Stimulated activated CD8-positive, alpha-beta memory T cell treated with anti-CD3 and anti-CD28 coated beads, Interleukin-2, amount 100 ng/mL, for 1 hour (primary cell): ENCODE measurements around the gene PRSS21.

Source experiments
- DNase-seq, 2 donors: peaks; one replicate each; pipeline ENCODE4 v3.0.0-alpha.2; 2020; ENCODE audit warnings: low read depth in 2 of 2

PRSS21 gene

DNA sequence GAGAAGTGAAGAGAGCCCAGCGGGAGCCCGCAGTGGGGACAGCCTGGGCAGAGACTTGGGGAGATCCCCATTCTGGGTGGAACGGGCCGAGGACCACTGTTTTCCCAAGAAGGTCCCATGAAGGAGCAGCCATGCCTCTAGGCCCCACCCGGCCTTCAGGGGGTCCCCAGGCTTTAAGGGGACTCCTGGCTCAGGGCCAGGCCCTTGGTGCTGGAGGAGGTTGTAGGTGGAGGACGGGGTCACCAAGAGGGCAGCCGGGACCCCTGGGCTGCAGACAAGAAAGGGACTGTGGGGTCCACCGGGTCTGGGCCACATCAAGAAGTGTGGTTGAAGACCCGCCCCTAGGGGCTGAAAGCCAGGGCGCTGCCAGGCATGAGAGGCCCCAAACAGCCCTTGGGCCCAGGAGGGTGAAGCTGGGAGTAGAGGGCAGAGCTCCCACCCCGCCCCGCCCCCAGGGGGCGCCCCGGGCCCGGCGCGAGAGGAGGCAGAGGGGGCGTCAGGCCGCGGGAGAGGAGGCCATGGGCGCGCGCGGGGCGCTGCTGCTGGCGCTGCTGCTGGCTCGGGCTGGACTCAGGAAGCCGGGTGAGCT is at the start of gene PRSS21:
Gene PRSS21 (plus strand): TSS at position 487 of the 589 bp plus-strand sequence. CDS start 32 bp downstream, at position 519.
- peak in 1 of 2 donors; percentile 8 for DNase-seq

- DNase-seq, result no peak
These were observed 49.1 kb upstream of the PRSS21 start for GRCh38 chr16:2767891-2768290.

DNA sequence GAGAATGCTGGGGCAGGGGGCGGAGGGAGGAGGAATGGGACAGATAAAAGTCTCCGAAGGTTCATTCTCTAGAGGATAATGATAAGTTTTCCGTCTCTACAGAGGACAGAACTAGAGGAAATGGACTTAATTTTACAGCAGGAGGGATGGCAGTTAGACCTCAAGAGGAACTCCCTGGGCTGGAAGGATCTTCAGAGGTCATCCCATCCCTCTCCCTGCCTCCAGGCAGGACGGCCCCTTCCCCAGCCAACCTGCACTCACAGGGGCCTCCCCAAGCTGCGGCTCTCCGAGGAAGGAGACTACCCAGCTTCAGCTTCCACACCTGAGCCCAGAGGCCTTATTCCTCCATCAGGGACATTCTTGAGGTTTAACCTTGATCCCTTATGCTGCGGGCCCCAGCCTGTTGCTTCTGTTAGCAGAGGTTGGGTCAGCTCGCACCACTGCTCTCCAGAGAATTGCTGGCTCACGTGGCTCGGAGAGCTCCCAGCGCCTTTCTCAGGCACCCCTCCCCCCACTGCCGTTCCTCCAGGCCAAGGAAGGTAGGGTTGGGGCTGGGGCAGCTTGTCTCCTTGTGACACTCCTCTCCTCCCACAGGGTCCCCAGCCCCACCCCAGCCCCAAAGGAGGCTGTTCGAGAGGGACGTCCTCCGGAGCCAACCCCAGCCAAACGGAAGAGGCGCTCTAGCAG is 48.5 kb upstream of the PRSS21 start:
- DNase-seq, result no peak

DNA sequence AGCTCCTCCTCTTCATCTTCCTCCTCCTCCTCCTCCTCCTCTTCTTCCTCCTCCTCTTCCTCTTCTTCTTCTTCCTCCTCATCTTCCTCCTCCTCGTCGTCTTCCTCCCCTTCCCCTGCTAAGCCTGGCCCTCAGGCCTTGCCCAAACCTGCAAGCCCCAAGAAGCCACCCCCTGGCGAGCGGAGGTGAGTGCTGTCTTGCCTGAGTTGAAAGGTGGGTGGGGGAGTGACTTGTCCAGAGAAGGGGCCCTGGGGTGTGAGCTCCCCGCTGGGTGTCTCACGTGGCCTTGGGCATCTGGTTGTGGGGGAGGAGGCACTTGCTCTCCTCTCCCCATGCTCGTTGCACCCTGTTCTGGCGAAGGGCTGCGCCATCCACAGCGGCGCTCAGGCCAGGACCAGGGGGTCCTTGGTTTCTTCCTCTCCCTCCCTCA is 47.9 kb upstream of the PRSS21 start:
- no peak for DNase-seq

GRCh38 chr16:2769675-2770056 is 47.4 kb upstream of the PRSS21 start:
- DNase-seq, result no peak

- no peak for DNase-seq
These were observed 46.7 kb upstream of the PRSS21 start for GRCh38 chr16:2770057-2770951.

- DNase-seq, result no peak
These were observed 45.3 kb upstream of the PRSS21 start for GRCh38 chr16:2771496-2772402.

GRCh38 chr16:2773188-2773968 is 43.7 kb upstream of the PRSS21 start:
- DNase-seq, result no peak

DNA sequence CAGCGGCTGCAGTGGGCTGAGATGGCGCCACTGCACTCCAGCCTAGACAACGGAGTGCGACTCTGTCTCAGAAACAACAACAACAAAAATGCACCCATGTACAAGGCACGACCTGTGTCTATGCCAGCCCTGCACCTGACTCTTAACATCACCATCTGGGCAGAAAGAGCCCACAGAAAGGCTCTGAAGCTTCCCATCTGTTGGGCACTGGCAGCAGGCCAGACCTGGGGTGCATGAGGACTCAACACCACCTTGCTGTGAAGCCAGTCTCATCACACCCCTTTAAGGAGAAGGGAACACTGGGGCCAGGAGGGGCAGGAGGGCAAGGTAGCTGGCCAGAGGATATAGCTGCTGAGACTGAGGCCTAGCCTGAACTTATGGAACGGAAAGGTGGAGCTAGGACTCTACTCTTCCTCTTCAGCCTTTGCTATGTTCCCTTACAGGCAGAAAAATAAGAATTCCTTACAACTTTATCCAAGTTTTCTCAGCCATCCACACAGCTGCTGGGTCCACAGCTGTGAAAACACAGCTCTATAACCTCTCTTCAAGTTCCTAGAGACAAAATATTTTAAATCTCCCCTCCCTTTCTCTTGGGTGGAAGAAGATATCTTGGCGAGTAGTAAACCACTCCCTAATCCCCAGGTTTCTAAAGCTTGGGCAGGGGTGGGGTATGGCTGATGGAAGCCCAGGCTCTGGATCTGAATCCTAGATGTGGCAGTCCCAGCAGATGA is 42.7 kb upstream of the PRSS21 start:
- DNase-seq, result no peak

DNA sequence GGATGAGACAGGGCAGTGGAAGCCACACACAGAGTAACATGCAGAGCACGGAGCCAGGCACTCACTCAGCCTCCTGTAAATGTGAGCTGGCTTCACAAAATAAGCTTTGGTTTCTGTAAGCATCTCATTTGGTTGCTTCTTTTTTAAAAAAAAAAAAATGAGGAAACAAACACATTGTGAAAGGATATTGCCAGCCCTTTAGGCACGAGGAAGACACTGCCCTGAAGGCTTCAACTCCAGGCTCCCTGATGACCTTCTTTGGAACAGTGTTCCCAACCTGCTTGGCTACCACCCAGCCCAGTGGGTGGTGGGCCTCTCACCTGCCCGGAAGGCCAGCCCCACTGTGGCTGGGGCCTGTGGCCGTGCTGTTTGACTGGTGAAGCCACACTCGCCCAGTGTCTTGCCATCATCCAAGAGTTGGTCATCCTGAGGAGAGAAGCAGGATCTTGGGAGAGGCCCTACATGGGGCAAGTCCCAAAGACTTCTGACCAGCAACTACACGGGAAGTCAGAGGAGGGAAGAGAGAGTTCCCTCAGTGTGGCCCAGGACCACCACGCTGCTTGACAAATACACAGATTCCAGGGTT is 41.8 kb upstream of the PRSS21 start:
- no peak for DNase-seq

- DNase-seq, result no peak
These were observed 41.1 kb upstream of the PRSS21 start for GRCh38 chr16:2775765-2776499.

DNA sequence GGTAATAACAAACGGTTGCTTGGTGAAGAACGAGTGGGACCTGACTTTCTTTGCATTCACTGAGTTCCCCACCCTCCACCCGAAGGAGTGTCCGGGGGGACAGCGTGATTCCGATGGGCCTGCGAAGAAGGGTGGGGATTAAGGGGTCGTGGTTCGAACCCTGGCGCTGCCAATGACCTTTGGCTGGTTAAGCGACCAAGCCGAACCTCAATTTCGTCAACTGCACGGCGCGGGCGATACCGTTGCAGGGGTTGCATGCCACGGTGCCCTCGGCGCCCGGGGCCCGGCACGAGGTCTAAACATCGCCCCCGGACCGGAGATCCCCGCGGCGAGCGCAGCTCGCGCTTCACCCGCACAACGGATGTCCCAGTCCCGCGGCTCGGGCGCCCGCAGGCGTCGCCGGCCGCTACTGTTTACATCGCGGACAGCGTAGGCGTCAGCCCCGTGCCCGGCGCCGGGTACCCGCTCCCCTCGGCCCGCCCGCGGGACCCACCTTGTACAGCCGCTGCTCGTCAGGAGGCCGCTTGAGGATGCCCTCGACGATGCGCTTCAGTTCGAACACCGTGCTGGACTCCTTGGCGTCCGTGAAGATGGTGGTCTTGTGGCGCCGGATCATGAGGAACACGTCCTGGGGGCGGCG is 40.4 kb upstream of the PRSS21 start:
- no peak for DNase-seq

DNA sequence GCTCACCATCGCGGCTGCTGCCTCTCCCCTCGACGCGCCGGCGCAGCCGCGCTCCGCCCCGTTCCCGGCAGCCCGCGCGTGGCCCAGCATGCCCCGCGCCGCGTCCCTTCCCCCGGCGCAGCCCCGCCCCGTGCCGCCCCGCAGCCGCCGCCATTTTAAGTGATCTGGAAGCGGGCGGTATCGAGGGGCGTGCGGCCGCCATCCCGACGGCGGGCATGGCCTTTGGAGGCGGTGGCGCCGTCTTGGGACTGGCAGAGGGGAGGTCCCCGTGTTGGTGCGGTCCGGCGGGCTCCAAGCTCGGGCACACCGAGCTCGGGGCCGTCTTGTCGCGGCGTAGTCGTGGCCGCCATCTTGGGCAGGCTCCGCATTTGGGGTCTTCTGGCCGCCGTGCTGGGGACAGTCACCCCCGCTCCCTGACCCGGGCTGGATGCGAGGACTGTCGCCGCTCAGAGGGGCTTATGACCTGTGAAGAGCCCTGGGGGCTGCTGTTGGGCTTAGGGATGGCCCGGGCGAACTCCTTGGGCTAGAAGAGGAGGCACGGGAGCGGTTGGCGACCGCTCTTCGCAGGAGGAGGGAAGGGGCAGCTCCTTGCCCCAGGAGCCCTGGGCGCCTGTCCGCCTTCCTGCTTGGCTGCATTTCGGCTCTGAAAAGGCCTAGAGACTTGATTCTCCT is 39.7 kb upstream of the PRSS21 start, which contains the start of gene ELOB:
Gene ELOB (minus strand): TSS at position 50 of the 672 bp plus-strand sequence. CDS start 41 bp downstream, at position 9.
- peak; percentile 80 to 82 for DNase-seq

GRCh38 chr16:2777903-2778629 is 39.0 kb upstream of the PRSS21 start:
- DNase-seq, result no peak

GRCh38 chr16:2778630-2778958 is 38.4 kb upstream of the PRSS21 start:
- no peak for DNase-seq

DNA sequence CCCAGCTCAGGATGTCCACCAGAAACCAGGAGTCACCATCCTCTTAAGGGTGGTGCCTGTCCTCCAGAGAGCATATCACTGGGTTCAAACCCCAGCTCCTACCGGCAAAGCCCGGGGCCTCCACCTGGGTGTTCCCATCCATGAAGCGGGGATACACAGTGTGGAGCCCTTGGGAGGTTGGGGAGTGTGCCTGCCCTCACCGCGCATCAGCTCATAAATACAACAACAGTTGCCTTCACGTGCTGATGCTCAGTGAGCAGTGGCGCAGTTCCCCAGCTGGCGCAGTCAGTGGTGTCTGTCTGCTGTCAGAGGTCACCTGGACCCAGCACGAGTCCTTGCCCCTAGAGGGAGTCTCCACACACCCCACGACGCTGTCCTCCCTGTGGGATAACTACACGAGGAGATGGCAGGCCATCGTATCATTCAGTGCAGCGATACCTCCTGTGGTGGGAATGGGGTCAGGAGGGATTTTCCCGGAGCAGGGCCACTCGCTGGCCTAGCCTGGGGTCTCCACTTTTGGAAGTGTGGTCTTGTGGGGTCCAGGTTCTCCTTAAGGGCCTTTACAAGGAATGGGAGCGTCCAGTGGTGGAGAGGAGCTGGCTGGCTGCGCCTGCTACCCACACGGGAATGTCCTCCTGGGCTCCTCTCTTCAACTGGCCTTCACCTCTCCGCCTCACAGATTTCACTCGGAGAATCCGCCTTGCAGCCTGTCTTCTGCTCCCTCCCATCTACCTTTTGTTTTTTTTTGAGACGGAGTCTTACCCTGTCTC is 37.7 kb upstream of the PRSS21 start:
- no peak for DNase-seq
